ENCODE measurements around the gene GLRX. TPM values are rescaled to one million over a fixed set of nuclear protein-coding genes. Genes with fewer than 3 reads are reported as not detected.

Gene GLRX
- total and polyA plus RNA-seq, 2 of the 4 experiments (the other 2 are of a cell fraction), result 142 to 193 TPM

DNA sequence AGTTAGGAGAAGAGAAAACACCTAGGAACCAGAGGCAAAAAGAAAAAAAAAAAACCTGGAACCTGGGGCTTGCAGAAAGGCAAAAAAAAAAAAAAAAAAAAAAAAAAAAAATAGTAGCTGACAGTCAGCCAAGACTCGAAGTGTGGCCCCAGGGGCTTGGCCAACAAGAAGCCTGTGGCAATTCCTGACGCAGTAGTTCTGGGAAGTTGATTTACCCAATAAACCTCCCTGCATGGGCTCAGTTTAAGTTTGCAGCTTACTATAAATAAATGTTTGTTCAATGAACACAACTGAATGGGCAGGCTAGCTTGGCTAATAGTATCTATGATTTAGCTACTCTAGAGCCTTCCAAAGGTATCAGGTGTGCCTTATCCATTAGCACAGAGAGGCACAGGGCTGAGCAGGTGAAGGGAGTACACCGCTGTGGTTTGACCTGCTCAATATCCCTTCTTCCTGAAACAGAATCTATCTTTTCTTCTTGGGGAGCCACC is 21.3 kb upstream of the GLRX start (continued):
- TF ChIP-seq BHLHE40 (IDR thresholded peaks at IDR 0.05; ENCODE audit: low read depth, low read length) (no peak), CEBPB (IDR thresholded peaks at IDR 0.05; ENCODE audit: low read depth, low read length) (no peak), MAZ (IDR thresholded peaks at IDR 0.05; ENCODE audit: borderline replicate concordance, low read depth, low read length) (no peak), SMC3 (IDR thresholded peaks at IDR 0.05; ENCODE audit: low read depth, low read length) (no peak), CHD1 (IDR thresholded peaks at IDR 0.05; ENCODE audit: low read depth, low read length) (no peak)
- TF ChIP-seq, protein P1, sequence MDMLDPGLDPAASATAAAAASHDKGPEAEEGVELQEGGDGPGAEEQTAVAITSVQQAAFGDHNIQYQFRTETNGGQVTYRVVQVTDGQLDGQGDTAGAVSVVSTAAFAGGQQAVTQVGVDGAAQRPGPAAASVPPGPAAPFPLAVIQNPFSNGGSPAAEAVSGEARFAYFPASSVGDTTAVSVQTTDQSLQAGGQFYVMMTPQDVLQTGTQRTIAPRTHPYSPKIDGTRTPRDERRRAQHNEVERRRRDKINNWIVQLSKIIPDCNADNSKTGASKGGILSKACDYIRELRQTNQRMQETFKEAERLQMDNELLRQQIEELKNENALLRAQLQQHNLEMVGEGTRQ (IDR thresholded peaks at IDR 0.05; ENCODE audit: low read depth, low read length), result no peak
